Neutrophil (primary cell): ENCODE results near the gene APBA2.

Experiments
- H3K27ac ChIP-seq: fragments of 200-600 bp; sonication (generic); 2 replicates; pipeline ENCODE4 v1.5.1; 2016; ENCODE audit warnings: mild to moderate bottlenecking, moderate library complexity
- H3K27me3 ChIP-seq: fragments of 200-600 bp; sonication (generic); 2 replicates; pipeline ENCODE4 v1.6.0; 2016; ENCODE audit warnings: mild to moderate bottlenecking
- H3K36me3 ChIP-seq: fragments of 200-600 bp; sonication (generic); 2 replicates; pipeline ENCODE4 v1.5.1; 2017
- H3K4me1 ChIP-seq, 2 experiments: fragments of 200-600 bp in 1 of 2; sonication (generic) in 1 of 2; 1 replicate in 1 of 2; 2 replicates in 1 of 2; pipeline versions ENCODE4 v1.5.1 to v1.6.1; 2013 to 2016; ENCODE audit warnings: low read depth in 1 of 2, low read length in 1 of 2, mild to moderate bottlenecking in 1 of 2, moderate library complexity in 1 of 2; ENCODE audit not compliant: control insufficient read depth in 1 of 2, insufficient read depth in 1 of 2
- H3K4me3 ChIP-seq, 2 experiments: fragments of 200-600 bp in 1 of 2; sonication (generic) in 1 of 2; 1 replicate in 1 of 2; 2 replicates in 1 of 2; pipeline ENCODE4 v1.5.1; 2013 to 2016; ENCODE audit warnings: low read depth in 1 of 2, low read length in 1 of 2, mild to moderate bottlenecking in 1 of 2, moderate library complexity in 1 of 2
- H3K9me3 ChIP-seq: fragments of 200-600 bp; sonication (generic); 2 replicates; pipeline ENCODE4 v1.5.1; 2016
- CTCF ChIP-seq: fragments of 200-600 bp; sonication (generic); IDR thresholded peaks from 2 replicates; pipeline ENCODE4 v1.5.1; 2016; ENCODE audit warnings: antibody characterized with exemption

The APBA2 gene

GRCh38 chr15:29054171-29055045 lies 168.6 kb downstream of the APBA2 start:
- Histone ChIP-seq H3K4me1 (no peaks in the 10 kb centered on the region), H3K27me3 (no peaks in the 10 kb centered on the region), H3K9me3 (no peaks in the 10 kb centered on the region), H3K4me3 (no peak overlapping the region), H3K36me3 (no peaks in the 10 kb centered on the region), H3K27ac (no peak overlapping the region)
- no peak for TF ChIP-seq CTCF

- H3K4me1 ChIP-seq: no peaks in the 10 kb centered on the region
- H3K27ac ChIP-seq: no peak overlapping the region
- no peaks in the 10 kb centered on the region for H3K9me3 ChIP-seq
- no peak overlapping the region for H3K4me3 ChIP-seq
- no peaks in the 10 kb centered on the region for H3K27me3 ChIP-seq
- no peak for TF ChIP-seq CTCF
- no peaks in the 10 kb centered on the region for H3K36me3 ChIP-seq
Observed at GRCh38 chr15:29055876-29056275, 170.1 kb downstream of the APBA2 start.

- no peaks in the 10 kb centered on the region for H3K4me1 ChIP-seq
- H3K27ac ChIP-seq: no peak overlapping the region
- no peaks in the 10 kb centered on the region for H3K9me3 ChIP-seq
- no peaks in the 10 kb centered on the region for H3K27me3 ChIP-seq
- H3K4me3 ChIP-seq: no peak overlapping the region
- TF ChIP-seq CTCF: no peak
- no peaks in the 10 kb centered on the region for H3K36me3 ChIP-seq
Observed at GRCh38 chr15:29056839-29057450, 171.2 kb downstream of the APBA2 start.

GRCh38 chr15:29057856-29058255 lies 172.1 kb downstream of the APBA2 start:
- no peak overlapping the region for H3K4me3 ChIP-seq
- H3K27me3 ChIP-seq: no peaks in the 10 kb centered on the region
- no peaks in the 10 kb centered on the region for H3K4me1 ChIP-seq
- H3K36me3 ChIP-seq: no peaks in the 10 kb centered on the region
- H3K9me3 ChIP-seq: no peaks in the 10 kb centered on the region
- TF ChIP-seq CTCF: no peak
- H3K27ac ChIP-seq: no peak overlapping the region

- Histone ChIP-seq H3K27ac (no peak overlapping the region), H3K4me3 (no peak overlapping the region), H3K27me3 (no peaks in the 10 kb centered on the region), H3K36me3 (no peaks in the 10 kb centered on the region), H3K9me3 (no peaks in the 10 kb centered on the region), H3K4me1 (no peaks in the 10 kb centered on the region)
- TF ChIP-seq CTCF: no peak
Observed at GRCh38 chr15:29058903-29059539, 173.2 kb downstream of the APBA2 start.
